Naive B cell (primary cell): ENCODE results near the gene TAPT1. TPM values are rescaled to one million over a fixed set of nuclear protein-coding genes. Genes with fewer than 3 reads are reported as not detected.
A peak's percentile ranks its signal among the peaks of the same experiment; 100 is the strongest.

Source experiments
- ATAC-seq, 2 donors: fragments of 150-1000 bp; cut with Tn5 transposase; 2 replicates each; pipeline ENCODE4 v1.10.0; 2021; ENCODE audit warnings: low read depth in 2 of 2, mild to moderate bottlenecking in 2 of 2, moderate library complexity in 2 of 2
- DNase-seq: peaks from one replicate; pipeline ENCODE4 v3.0.0; 2022
- H3K27ac Mint-ChIP-seq, 6 donors: one replicate each; pipeline ENCODE4 v1.8.0; 2020 to 2022; ENCODE audit warnings: mild to moderate bottlenecking in 6 of 6, mixed read lengths in 6 of 6, moderate library complexity in 5 of 6, inconsistent platforms in 2 of 6
- H3K27me3 Mint-ChIP-seq, 3 donors: one replicate each; pipeline ENCODE4 v1.8.0; 2021 to 2022; ENCODE audit warnings: mixed read lengths in 3 of 3, mild to moderate bottlenecking in 1 of 3
- H3K36me3 Mint-ChIP-seq, 2 donors: one replicate each; pipeline ENCODE4 v1.8.0; 2020 to 2022; ENCODE audit warnings: mixed read lengths in 2 of 2, inconsistent platforms in 1 of 2, mild to moderate bottlenecking in 1 of 2
- H3K4me1 Mint-ChIP-seq, 3 donors: one replicate each; pipeline ENCODE4 v1.8.0; 2020 to 2022; ENCODE audit warnings: mixed read lengths in 3 of 3, inconsistent platforms in 1 of 3, mild to moderate bottlenecking in 1 of 3, moderate library complexity in 1 of 3
- H3K4me3 Mint-ChIP-seq, 8 donors: one replicate each; pipeline ENCODE4 v1.8.0; 2020 to 2022; ENCODE audit warnings: mild to moderate bottlenecking in 8 of 8, mixed read lengths in 8 of 8, moderate library complexity in 8 of 8, inconsistent platforms in 2 of 8
- H3K9me3 Mint-ChIP-seq, 7 donors: one replicate each; pipeline ENCODE4 v1.8.0; 2020 to 2022; ENCODE audit warnings: mixed read lengths in 7 of 7, mild to moderate bottlenecking in 5 of 7, inconsistent platforms in 2 of 7, moderate library complexity in 1 of 7
- polyA plus RNA-seq, 6 donors: library from polyadenylated mRNA; unstranded; fragments of 300-500 nt; fragmentation: Illumina TruSeq; gene quantifications; one replicate each; pipeline ENCODE4 v1.2.3, GENCODE V29; 2021; ENCODE audit warnings: low read depth in 6 of 6

The TAPT1 gene
- polyA plus RNA-seq, 6 donors from 2014 or later, result 119 to 235 (median 190) TPM

DNA sequence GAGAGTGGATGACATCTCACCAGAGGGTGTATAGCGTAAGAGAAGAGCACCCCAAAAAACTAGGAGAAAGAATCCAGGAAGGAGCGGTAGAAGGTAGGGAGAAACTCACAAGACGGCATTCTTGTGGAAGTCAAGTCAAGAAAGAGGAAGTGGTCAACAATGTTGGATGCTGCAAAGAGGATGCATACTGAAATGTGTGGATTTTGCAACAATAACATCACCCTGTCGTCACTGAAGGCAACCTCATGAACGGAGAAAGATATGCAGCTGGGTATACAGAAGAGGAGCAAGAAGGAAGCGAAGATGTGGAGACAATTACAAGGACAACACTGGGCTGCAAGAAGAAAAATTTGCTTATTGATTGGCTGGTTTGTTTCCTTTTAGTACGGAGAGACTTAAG is 11.4 kb upstream of the TAPT1 start:
- H3K4me1 Mint-ChIP-seq, result peaks cover 30 to 33% (median 31%) of the 10 kb centered on the region in 3 donors
- ATAC-seq, result peak; percentile 36 to 43

GRCh38 chr4:16236402-16237023 is 10.2 kb upstream of the TAPT1 start:
- DNase-seq (no peak), ATAC-seq (no peak)
- Mint-ChIP-seq H3K9me3 (peaks cover 0 to 4% (median 0%) of the 10 kb centered on the region in 7 donors), H3K27ac (no peak overlapping the region), H3K4me3 (no peak overlapping the region), H3K27me3 (no peaks in the 10 kb centered on the region), H3K4me1 (peaks cover 39 to 45% (median 41%) of the 10 kb centered on the region in 3 donors), H3K36me3 (peaks cover 4 to 6% of the 10 kb centered on the region in 2 donors)

More for the DNA sequence above, 11.4 kb upstream of the TAPT1 start:
- no peak overlapping the region for H3K4me3 Mint-ChIP-seq
- no peaks in the 10 kb centered on the region for H3K27me3 Mint-ChIP-seq
- peaks cover 4 to 6% of the 10 kb centered on the region in 2 donors for H3K36me3 Mint-ChIP-seq
- peaks cover 0 to 4% (median 0%) of the 10 kb centered on the region in 7 donors for H3K9me3 Mint-ChIP-seq
- H3K27ac Mint-ChIP-seq, result no peak overlapping the region
- DNase-seq, result no peak

DNA sequence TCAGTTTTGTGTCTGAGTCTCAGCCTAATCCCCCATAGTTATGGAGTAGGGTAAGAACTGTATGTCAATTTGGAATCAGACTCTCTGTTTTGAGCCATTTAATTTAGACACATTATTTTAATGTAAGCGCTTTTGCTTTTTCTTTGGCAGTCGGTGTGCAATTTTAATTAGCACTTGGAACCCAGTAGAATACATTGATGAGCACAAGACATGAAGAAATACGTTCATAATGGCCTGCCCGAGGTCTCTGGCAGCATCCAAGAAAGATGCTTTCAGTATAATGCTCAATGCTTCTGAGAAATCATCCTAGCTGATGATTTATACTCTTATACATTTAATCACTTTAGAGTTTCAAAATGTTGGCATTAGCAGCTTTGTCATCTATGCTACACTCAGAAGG is 8.9 kb upstream of the TAPT1 start:
- Mint-ChIP-seq H3K27me3 (no peaks in the 10 kb centered on the region), H3K36me3 (peaks cover 4 to 6% of the 10 kb centered on the region in 2 donors), H3K4me1 (peaks cover 39 to 52% (median 44%) of the 10 kb centered on the region in 3 donors), H3K9me3 (peaks cover 0 to 4% (median 0%) of the 10 kb centered on the region in 7 donors), H3K4me3 (peak overlapping the region in 1 of 8 donors; percentile 20), H3K27ac (peak overlapping the region in 1 of 6 donors; percentile 95)
- DNase-seq (no peak), ATAC-seq (no peak)

DNA sequence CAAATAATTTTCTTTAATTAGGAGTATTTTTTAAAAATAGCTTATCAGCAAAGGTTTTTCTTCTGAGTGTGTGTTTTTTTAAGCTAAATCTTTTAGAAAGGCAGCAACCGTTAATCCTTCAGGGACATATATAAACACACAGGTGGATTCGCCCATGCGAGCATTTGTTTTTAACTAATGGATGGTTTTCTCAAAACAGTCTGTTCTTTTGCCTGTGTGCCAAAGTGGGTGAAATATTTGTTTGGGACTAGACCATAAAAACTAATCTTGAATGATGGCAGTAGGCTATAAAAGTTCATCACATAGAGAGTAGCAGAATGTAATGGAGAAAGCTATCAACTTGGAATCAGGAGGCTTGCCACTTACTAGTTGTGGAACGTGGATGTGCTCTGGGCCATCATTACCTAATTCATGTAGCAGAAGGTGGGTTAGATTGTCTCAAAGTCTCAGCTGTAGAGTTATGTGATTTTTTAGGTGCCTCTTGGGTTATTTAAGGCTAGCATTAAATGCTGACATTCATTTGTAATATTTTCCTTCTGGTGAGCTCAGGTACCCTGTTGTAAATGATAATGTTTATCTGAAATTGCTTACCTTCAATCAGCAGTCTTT is 7.4 kb upstream of the TAPT1 start:
- H3K4me3 Mint-ChIP-seq, result peak overlapping the region; percentile 46 to 79 (median 60)
- ATAC-seq (peak; percentile 76 to 84), DNase-seq (peak; percentile 48)
- no peaks in the 10 kb centered on the region for H3K27me3 Mint-ChIP-seq
- H3K9me3 Mint-ChIP-seq, result peaks cover 0 to 4% (median 0%) of the 10 kb centered on the region in 7 donors
- peak overlapping the region in 2 of 6 donors; percentile 94 to 95 for H3K27ac Mint-ChIP-seq
- H3K36me3 Mint-ChIP-seq, result peaks cover 4 to 6% of the 10 kb centered on the region in 2 donors
- peaks cover 33 to 52% (median 35%) of the 10 kb centered on the region in 3 donors for H3K4me1 Mint-ChIP-seq

GRCh38 chr4:16231570-16232245 is 5.4 kb upstream of the TAPT1 start:
- H3K27ac Mint-ChIP-seq, result peak overlapping the region; percentile 75 to 94 (median 91)
- ATAC-seq, result no peak
- H3K27me3 Mint-ChIP-seq, result no peaks in the 10 kb centered on the region

GRCh38 chr4:16230308-16230707 is 4.0 kb upstream of the TAPT1 start:
- peaks cover 4 to 6% of the 10 kb centered on the region in 2 donors for H3K36me3 Mint-ChIP-seq
- peaks cover 31 to 65% (median 48%) of the 10 kb centered on the region in 3 donors for H3K4me1 Mint-ChIP-seq
- peaks cover 0 to 4% (median 0%) of the 10 kb centered on the region in 7 donors for H3K9me3 Mint-ChIP-seq
- ATAC-seq (no peak), DNase-seq (no peak)
- peak overlapping the region; percentile 63 to 94 (median 86) for H3K27ac Mint-ChIP-seq
- H3K27me3 Mint-ChIP-seq, result no peaks in the 10 kb centered on the region
- H3K4me3 Mint-ChIP-seq, result peak overlapping the region in 6 of 8 donors; percentile 3 to 96 (median 38)

More at GRCh38 chr4:16231570-16232245, 5.4 kb upstream of the TAPT1 start:
- Mint-ChIP-seq H3K4me1 (peaks cover 31 to 65% (median 48%) of the 10 kb centered on the region in 3 donors), H3K4me3 (peak overlapping the region; percentile 68 to 96 (median 78)), H3K36me3 (peaks cover 4 to 6% of the 10 kb centered on the region in 2 donors), H3K9me3 (peaks cover 0 to 4% (median 0%) of the 10 kb centered on the region in 7 donors)
- no peak for DNase-seq

DNA sequence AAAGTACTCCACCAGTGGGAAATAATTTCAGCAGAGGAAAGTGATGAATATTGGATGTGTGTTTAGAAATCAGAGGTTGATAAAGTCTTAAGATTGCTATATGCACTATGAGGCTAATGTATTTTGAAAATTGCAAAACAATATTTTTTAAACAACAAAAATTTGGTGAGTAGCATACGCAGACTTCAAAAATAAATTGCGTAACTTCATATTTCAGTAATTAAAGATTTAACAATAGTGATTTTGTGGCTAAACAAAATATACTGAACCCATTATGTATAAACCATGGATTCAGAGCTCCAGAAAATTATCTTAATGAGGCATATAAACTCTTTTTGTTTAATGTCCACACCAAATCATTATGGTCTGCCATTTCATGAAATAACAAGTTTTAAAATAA is 3.3 kb upstream of the TAPT1 start:
- Mint-ChIP-seq H3K36me3 (peaks cover 4 to 6% of the 10 kb centered on the region in 2 donors), H3K9me3 (peaks cover 0 to 4% (median 0%) of the 10 kb centered on the region in 7 donors), H3K27me3 (no peaks in the 10 kb centered on the region), H3K4me3 (peak overlapping the region in 3 of 8 donors; percentile 4 to 96 (median 90)), H3K27ac (peak overlapping the region in 4 of 6 donors; percentile 48 to 94 (median 87)), H3K4me1 (peaks cover 32 to 69% (median 47%) of the 10 kb centered on the region in 3 donors)
- ATAC-seq (no peak), DNase-seq (no peak)

DNA sequence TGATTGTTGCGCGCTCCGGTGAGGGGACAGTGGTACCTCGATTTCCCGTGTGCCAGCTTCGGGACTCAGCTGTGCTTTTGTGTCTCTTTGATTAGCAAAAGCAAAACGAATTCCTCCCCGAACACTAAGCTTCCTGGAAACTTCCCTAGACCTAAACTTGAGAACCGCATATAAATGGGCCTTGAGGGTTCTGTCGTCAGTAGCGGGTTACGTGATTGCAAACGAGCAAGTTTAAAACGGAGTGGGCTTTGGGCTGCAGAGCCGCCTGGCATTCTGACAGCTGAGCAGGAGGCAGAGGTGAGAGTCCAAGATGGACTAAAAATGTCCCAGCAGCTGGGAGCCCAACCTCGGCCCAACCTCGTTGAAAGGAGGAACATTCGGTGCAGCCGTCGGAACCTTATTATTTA is 1.2 kb upstream of the TAPT1 start:
- Mint-ChIP-seq H3K27me3 (no peaks in the 10 kb centered on the region), H3K4me1 (peaks cover 38 to 74% (median 54%) of the 10 kb centered on the region in 3 donors), H3K36me3 (no peaks in the 10 kb centered on the region), H3K4me3 (peak overlapping the region; percentile 90 to 99 (median 97)), H3K27ac (peak overlapping the region; percentile 86 to 98 (median 96)), H3K9me3 (no peaks in the 10 kb centered on the region)
- DNase-seq (peak; percentile 33), ATAC-seq (peak in 1 of 2 donors; percentile 8)

GRCh38 chr4:16226816-16227461 is 668 bp upstream of the TAPT1 start:
- Mint-ChIP-seq H3K9me3 (no peaks in the 10 kb centered on the region), H3K4me1 (peaks cover 35 to 72% (median 54%) of the 10 kb centered on the region in 3 donors), H3K27ac (peak overlapping the region; percentile 86 to 98 (median 96)), H3K4me3 (peak overlapping the region; percentile 90 to 99 (median 97)), H3K27me3 (no peaks in the 10 kb centered on the region), H3K36me3 (no peaks in the 10 kb centered on the region)
- ATAC-seq (peak; percentile 21 to 24), DNase-seq (no peak)

DNA sequence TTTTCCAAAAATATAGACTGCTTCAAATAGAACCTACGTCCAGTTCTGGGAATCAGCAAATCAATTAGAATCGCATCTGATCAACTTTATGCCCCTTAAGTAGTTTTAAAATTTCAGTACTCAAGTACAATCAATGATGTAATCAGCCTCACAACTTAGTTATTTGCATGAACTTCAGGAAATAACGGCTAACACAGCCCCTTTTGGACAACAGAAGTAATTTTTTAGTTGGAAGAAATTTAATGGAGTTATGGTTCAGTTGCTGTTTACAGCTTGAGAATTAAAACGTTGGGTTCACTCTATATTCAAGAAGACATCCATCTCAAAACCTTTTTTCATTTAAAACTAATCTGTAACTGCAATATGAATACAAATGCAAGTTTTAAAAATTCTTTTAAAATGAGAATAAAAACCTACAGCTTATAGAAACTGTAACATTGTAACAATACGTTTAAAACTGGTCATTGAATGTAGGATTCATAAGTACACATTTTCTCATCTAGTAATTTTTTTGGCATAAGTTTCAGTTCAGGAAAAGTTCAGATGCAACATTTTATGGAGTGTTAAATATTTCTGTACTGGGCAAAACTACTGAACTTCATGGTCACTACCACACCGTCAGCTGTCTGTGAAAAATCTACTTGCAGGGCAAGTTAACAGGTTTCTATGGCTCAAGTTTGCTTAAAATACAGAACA is 956 bp downstream of the TAPT1 start:
- no peaks in the 10 kb centered on the region for H3K27me3 Mint-ChIP-seq
- no peaks in the 10 kb centered on the region for H3K36me3 Mint-ChIP-seq
- peak overlapping the region; percentile 85 to 94 (median 92) for H3K27ac Mint-ChIP-seq
- H3K4me1 Mint-ChIP-seq, result peaks cover 35 to 66% (median 57%) of the 10 kb centered on the region in 3 donors
- H3K9me3 Mint-ChIP-seq, result no peaks in the 10 kb centered on the region
- peak; percentile 11 to 13 for ATAC-seq
- DNase-seq, result peak; percentile 37
- H3K4me3 Mint-ChIP-seq, result peak overlapping the region; percentile 87 to 95 (median 90)

DNA sequence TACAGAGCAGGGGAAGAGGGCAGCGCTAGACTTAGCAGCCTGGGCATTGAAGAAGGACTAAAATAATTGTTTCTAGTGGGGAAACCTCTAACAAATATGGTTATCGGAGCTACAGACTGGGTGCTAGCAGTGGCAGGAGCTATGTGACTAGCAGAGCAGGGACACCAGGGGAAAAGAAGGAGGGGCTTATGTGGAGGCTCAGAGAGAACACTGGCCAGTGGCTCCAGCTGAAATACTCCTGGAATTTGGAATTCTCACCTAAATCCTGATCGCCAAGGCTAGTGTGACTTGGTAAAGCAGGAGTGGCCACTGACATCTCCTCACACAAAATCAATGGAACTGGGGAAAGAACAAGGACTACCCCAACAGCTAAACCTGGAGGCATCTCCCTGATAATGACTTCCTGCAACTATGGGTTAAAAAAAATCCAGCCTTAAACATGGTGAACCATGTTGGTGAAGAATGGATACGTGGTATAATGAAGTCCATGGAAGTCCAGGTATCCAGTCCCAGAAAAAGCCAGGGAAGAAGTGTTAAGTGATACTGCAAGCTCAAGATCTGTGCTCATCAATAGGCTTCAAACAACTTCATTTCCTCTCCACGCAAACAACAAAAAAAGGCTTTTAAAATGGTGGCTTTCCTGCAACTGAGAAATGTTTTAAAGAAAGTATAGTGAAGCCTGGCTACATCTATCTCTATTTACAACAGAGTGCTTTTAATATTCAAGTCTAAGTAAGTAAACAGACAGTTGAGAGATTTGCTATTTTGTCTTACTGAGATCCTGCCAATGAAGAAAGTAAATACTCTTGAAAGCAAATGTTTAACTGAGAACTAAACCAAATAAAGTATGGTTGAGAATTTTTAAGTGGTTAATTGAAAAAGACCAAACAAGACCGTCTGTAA is 1.8 kb downstream of the TAPT1 start:
- ATAC-seq, result no peak

More for the DNA sequence above, 1.8 kb downstream of the TAPT1 start:
- peaks cover 34 to 64% (median 61%) of the 10 kb centered on the region in 3 donors for H3K4me1 Mint-ChIP-seq
- H3K36me3 Mint-ChIP-seq, result no peaks in the 10 kb centered on the region
- peak overlapping the region; percentile 87 to 95 (median 90) for H3K4me3 Mint-ChIP-seq
- H3K27ac Mint-ChIP-seq, result peak overlapping the region; percentile 85 to 94 (median 92)
- DNase-seq, result no peak
- H3K27me3 Mint-ChIP-seq, result no peaks in the 10 kb centered on the region
- H3K9me3 Mint-ChIP-seq, result no peaks in the 10 kb centered on the region
